Neural progenitor cell (in vitro differentiated cells): ENCODE results near the gene WDR77. TPM values are rescaled to one million over a fixed set of nuclear protein-coding genes. Genes with fewer than 3 reads are reported as not detected.

ENCODE experiments used
- DNase-seq: peaks from one replicate; pipeline ENCODE4 v3.0.0-alpha.2; 2016; ENCODE audit warnings: low spot score
- H2AFZ ChIP-seq: fragments of 200-600 bp; sonication (generic); replicated peaks from 2 replicates; pipeline ENCODE4 v1.6.1; 2016; ENCODE audit warnings: antibody characterized with exemption
- H3F3A ChIP-seq: fragments of 200-600 bp; sonication (generic); 2 replicates; pipeline ENCODE4 v1.6.1; 2016; ENCODE audit warnings: antibody characterized with exemption, low read depth
- H3K27ac ChIP-seq: fragments of 200-600 bp; sonication (generic); 2 replicates; pipeline ENCODE4 v1.5.1; 2016; ENCODE audit warnings: mild to moderate bottlenecking
- H3K27me3 ChIP-seq: fragments of 200-600 bp; sonication (generic); 2 replicates; pipeline ENCODE4 v1.6.1; 2016; ENCODE audit warnings: mild to moderate bottlenecking, moderate library complexity
- H3K36me3 ChIP-seq: fragments of 200-600 bp; sonication (generic); 2 replicates; pipeline ENCODE4 v1.5.1; 2016
- H3K4me1 ChIP-seq: fragments of 200-600 bp; sonication (generic); 2 replicates; pipeline ENCODE4 v1.6.1; 2016; ENCODE audit warnings: mixed run types
- H3K4me2 ChIP-seq: fragments of 200-600 bp; sonication (generic); 2 replicates; pipeline ENCODE4 v1.6.1; 2016
- H3K4me3 ChIP-seq: fragments of 200-600 bp; sonication (generic); 2 replicates; pipeline ENCODE4 v1.5.1; 2016
- H3K79me2 ChIP-seq: fragments of 200-600 bp; sonication (generic); 2 replicates; pipeline ENCODE4 v1.6.1; 2016; ENCODE audit warnings: low read depth
- H3K9ac ChIP-seq: fragments of 200-600 bp; sonication (generic); 2 replicates; pipeline ENCODE4 v1.6.1; 2016
- H3K9me3 ChIP-seq: fragments of 200-600 bp; sonication (generic); 2 replicates; pipeline ENCODE4 v1.5.1; 2016; ENCODE audit warnings: low read depth
- H4K20me1 ChIP-seq: fragments of 200-600 bp; sonication (generic); 2 replicates; pipeline ENCODE4 v1.6.1; 2016; ENCODE audit warnings: low read depth
- H3K27ac Mint-ChIP-seq: 3 replicates; pipeline ENCODE4 v1.8.0; 2021; ENCODE audit warnings: mixed read lengths
- H3K27me3 Mint-ChIP-seq: 2 replicates; pipeline ENCODE4 v1.8.0; 2022; ENCODE audit warnings: low read depth, mild to moderate bottlenecking, inconsistent platforms, moderate library complexity, mixed read lengths; ENCODE audit not compliant: insufficient read depth
- H3K36me3 Mint-ChIP-seq: 3 replicates; pipeline ENCODE4 v1.8.0; 2021; ENCODE audit warnings: mixed read lengths
- H3K4me1 Mint-ChIP-seq: 3 replicates; pipeline ENCODE4 v1.8.0; 2021; ENCODE audit warnings: mixed read lengths
- H3K4me3 Mint-ChIP-seq: 3 replicates; pipeline ENCODE4 v1.8.0; 2021; ENCODE audit warnings: mild to moderate bottlenecking, moderate library complexity, mixed read lengths
- H3K9me3 Mint-ChIP-seq: 3 replicates; pipeline ENCODE4 v1.8.0; 2020; ENCODE audit warnings: mixed read lengths
- EZH2 ChIP-seq: fragments of 200-600 bp; sonication (generic); IDR thresholded peaks from 2 replicates; pipeline ENCODE4 v1.6.1; 2017; ENCODE audit warnings: antibody characterized with exemption, mild to moderate bottlenecking, moderate library complexity
- EZH2phosphoT487 ChIP-seq: fragments of 200-600 bp; sonication (generic); IDR thresholded peaks from 2 replicates; pipeline ENCODE4 v1.6.1; 2017; ENCODE audit warnings: antibody characterized with exemption
- total RNA-seq: library from RNA; depleted of rRNA; stranded (reverse); fragments of >200 nt; gene quantifications from 2 replicates; pipeline ENCODE4 v1.2.3, GENCODE V29; 2015; ENCODE audit warnings: low replicate concordance
- TF ChIP-seq, protein P1 (sequence below): fragments of 200-600 bp; sonication (generic); IDR thresholded peaks from 2 replicates; pipeline ENCODE4 v1.5.1; 2017; ENCODE audit warnings: antibody characterized with exemption, mild to moderate bottlenecking

WDR77 gene
- total RNA-seq, 1 donor from 2014 or later, result 73.3 TPM

GRCh38 chr1:111436726-111437125 is 12.3 kb downstream of the WDR77 start:
- H3K9me3 Mint-ChIP-seq, result no peaks in the 10 kb centered on the region
- H3K27ac ChIP-seq, result no peak overlapping the region
- peaks cover 6% of the 10 kb centered on the region for H3K36me3 ChIP-seq
- H3K27me3 Mint-ChIP-seq, result no peaks in the 10 kb centered on the region
- TF ChIP-seq EZH2phosphoT487 (no peak), EZH2 (no peak)
- TF ChIP-seq, protein P1, sequence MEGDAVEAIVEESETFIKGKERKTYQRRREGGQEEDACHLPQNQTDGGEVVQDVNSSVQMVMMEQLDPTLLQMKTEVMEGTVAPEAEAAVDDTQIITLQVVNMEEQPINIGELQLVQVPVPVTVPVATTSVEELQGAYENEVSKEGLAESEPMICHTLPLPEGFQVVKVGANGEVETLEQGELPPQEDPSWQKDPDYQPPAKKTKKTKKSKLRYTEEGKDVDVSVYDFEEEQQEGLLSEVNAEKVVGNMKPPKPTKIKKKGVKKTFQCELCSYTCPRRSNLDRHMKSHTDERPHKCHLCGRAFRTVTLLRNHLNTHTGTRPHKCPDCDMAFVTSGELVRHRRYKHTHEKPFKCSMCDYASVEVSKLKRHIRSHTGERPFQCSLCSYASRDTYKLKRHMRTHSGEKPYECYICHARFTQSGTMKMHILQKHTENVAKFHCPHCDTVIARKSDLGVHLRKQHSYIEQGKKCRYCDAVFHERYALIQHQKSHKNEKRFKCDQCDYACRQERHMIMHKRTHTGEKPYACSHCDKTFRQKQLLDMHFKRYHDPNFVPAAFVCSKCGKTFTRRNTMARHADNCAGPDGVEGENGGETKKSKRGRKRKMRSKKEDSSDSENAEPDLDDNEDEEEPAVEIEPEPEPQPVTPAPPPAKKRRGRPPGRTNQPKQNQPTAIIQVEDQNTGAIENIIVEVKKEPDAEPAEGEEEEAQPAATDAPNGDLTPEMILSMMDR, result no peak
- H3K4me1 ChIP-seq, result no peaks in the 10 kb centered on the region
- H3K9me3 ChIP-seq, result no peaks in the 10 kb centered on the region
- no peaks in the 10 kb centered on the region for H3K27me3 ChIP-seq
- H3K4me1 Mint-ChIP-seq, result no peaks in the 10 kb centered on the region
- H3K4me3 ChIP-seq, result no peak overlapping the region
- DNase-seq, result no peak
- no peak overlapping the region for H3K4me2 ChIP-seq
- no peaks in the 10 kb centered on the region for H3F3A ChIP-seq
- no peak overlapping the region for H3K9ac ChIP-seq
- no peaks in the 10 kb centered on the region for H4K20me1 ChIP-seq
- H3K27ac Mint-ChIP-seq, result no peak overlapping the region
- H3K36me3 Mint-ChIP-seq, result peaks cover 11% of the 10 kb centered on the region
- H3K4me3 Mint-ChIP-seq, result no peak overlapping the region
- H2AFZ ChIP-seq, result no peak overlapping the region
- no peaks in the 10 kb centered on the region for H3K79me2 ChIP-seq

DNA sequence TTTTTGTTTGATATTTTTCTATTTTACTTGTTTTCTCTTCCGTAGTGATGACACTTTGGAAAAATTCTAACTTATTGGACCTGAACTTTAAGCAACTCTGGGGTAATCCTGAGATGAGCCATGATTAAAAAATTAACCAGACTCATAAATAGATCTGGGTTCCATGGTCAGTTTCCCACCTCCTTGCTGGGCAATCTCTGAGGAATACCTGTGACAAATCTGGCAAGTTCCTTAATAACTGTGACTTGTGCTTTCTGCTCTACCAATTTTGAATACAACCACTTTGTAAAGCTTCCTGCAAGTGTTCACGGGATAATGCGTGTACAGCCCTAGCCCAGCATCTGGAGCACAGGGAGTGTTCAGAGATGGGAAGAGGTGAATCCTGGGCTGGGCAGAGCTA is 24.8 kb downstream of the WDR77 start:
- H3K4me1 Mint-ChIP-seq, result peaks cover 5% of the 10 kb centered on the region
- Histone ChIP-seq H3K27me3 (no peaks in the 10 kb centered on the region), H3K36me3 (no peaks in the 10 kb centered on the region)

DNA sequence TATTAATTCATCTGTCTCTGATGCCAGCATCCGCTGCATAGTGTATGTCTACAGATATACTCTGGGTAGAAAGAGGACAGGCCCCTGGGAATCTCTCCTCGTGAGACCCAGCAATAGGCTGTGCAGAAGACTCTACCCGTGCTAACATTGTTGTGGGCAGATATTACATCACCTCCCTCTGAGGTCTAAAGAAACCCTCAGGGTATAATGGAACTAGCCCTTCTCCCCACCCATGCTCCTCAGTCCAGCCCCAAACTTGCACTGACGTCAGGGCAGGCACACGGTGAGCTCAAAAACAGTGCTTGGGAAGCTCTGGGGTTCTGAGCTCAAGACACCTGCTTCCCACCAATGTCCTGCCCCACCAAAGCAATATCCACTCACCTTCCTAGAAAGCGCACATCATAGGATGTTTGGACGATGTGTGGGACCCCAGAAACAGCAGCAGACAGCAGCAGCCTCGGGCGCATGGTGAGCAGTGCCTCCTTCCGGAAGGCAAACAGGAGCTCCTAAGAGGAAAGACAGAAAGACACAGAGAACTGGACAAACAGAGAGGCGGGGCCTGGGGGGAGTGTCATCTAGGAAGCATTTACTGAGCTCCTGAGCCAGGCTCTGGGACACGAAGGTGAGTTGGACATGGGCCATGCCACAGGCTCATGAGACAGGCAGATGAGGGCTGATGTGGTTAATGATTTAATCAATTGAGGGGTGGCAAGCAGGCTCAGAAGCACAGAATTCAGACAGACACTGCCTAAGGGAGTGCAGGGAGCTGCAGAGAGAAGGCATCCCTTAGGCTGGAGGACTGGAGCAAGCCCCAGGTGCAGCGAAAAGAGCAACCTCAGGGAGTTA is 26.3 kb downstream of the WDR77 start:
- no peak for DNase-seq
- H3K36me3 Mint-ChIP-seq, result peaks cover 2% of the 10 kb centered on the region
- no peaks in the 10 kb centered on the region for H3K79me2 ChIP-seq
- H3K36me3 ChIP-seq, result no peaks in the 10 kb centered on the region
- H3K9me3 Mint-ChIP-seq, result no peaks in the 10 kb centered on the region
- no peak overlapping the region for H3K27ac ChIP-seq
- no peak overlapping the region for H3K4me2 ChIP-seq
- no peak overlapping the region for H3K4me3 ChIP-seq
- no peaks in the 10 kb centered on the region for H4K20me1 ChIP-seq
- no peaks in the 10 kb centered on the region for H3F3A ChIP-seq
- H3K4me1 Mint-ChIP-seq, result peaks cover 5% of the 10 kb centered on the region
- no peak overlapping the region for H3K9ac ChIP-seq
- H3K4me3 Mint-ChIP-seq, result no peak overlapping the region
- no peaks in the 10 kb centered on the region for H3K27me3 ChIP-seq
- H2AFZ ChIP-seq, result no peak overlapping the region
- no peaks in the 10 kb centered on the region for H3K27me3 Mint-ChIP-seq
- H3K4me1 ChIP-seq, result no peaks in the 10 kb centered on the region
- no peaks in the 10 kb centered on the region for H3K9me3 ChIP-seq
- TF ChIP-seq EZH2phosphoT487, result no peak
- TF ChIP-seq, protein P1, result no peak
- TF ChIP-seq EZH2, result no peak
- H3K27ac Mint-ChIP-seq, result no peak overlapping the region

More for the DNA sequence above, 24.8 kb downstream of the WDR77 start:
- Histone ChIP-seq H3K9ac (no peak overlapping the region), H3K9me3 (no peaks in the 10 kb centered on the region), H3K79me2 (no peaks in the 10 kb centered on the region), H2AFZ (no peak overlapping the region), H3K4me2 (no peak overlapping the region), H3K27ac (no peak overlapping the region), H3K4me3 (no peak overlapping the region), H3F3A (no peaks in the 10 kb centered on the region), H3K4me1 (no peaks in the 10 kb centered on the region), H4K20me1 (no peaks in the 10 kb centered on the region)
- DNase-seq, result no peak
- H3K36me3 Mint-ChIP-seq, result no peaks in the 10 kb centered on the region
- H3K4me3 Mint-ChIP-seq, result no peak overlapping the region
- H3K27me3 Mint-ChIP-seq, result no peaks in the 10 kb centered on the region
- TF ChIP-seq EZH2 (no peak), EZH2phosphoT487 (no peak)
- TF ChIP-seq, protein P1, result no peak
- H3K27ac Mint-ChIP-seq, result no peak overlapping the region
- no peaks in the 10 kb centered on the region for H3K9me3 Mint-ChIP-seq
